GM20431 (cell line): ENCODE measurements around the gene PRCD.

Source experiments
- in situ Hi-C: fragments of 300-500 bp; cut with MseI, MboI; formaldehyde crosslinking; loops from one replicate; pipeline ENCODE4 v1.15.0; 2020; ENCODE audit warnings: low sequenced_read_pairs; ENCODE audit not compliant: unreplicated experiment

The PRCD gene

GRCh38 chr17:76537578-76538280 is 2.1 kb upstream of the PRCD start, which contains the start of gene CYGB:
CYGB (minus strand) TSS chr17:76537709; CDS start chr17:76537542, 167 bp downstream.
- in situ Hi-C loops = no loop called here

DNA sequence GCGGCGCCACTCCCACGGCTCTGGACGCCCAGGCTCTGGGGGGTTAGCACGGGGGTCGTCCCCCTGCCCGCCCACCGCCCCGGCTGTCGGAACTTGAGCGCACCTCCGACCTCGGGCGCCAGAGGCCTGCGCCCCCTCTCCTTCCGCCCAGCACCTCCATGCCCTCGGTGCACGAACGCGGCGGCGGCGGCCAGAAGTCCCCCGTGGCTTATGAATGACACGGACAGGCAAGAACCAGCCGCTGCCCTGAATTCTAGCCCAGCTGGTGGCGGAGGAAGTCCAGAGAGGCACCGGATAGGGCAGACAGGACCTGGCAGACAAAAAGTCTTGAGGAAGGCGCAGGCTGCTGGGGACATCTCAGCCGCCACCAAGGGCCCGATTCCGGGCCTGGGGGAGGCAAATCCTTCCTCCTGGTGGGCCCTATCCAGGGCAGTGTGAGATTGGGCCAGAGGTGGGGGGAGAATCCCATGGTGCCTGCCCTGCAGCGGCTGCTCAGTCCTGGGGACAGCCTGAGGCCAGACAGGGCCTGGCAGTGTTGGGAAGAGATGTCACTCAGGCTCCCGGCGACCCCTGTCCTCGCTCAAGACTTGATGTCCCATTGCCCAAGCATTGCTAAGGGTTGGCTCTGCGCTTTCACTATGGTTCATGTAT is 1.4 kb upstream of the PRCD start:
- in situ Hi-C loops = no loop called here

DNA sequence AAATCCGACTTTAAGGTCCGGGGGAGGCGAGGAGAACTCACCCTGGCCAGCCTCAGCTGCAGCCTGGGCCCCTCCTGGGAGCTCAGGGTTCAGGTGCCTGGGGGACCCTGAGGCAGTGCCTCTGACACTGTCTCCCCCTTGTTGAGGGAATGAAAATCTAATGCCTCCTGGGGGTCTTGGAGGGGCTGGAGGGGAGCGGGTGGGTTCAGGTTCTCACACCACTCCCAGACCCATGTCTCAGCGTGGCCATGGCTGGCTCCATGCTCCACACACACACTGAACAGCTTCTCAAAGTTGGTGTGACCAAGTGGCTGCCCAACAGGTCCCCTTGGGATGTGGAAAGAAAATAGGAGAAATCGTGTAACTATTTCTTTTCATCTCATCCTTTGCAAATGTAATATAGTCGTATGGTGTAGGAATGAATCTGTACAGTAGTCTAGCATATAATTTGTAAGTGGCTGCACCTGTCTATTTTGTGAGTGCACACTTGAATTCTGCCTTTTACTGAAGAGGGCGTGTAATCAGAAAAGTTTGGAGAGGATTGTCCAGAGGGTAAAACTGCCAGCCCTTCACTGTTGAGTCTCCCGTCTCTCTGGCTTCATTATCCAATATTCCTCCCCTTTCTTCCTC is 788 bp upstream of the PRCD start:
- in situ Hi-C loops = no loop called here

GRCh38 chr17:76540381-76541300 is 797 bp downstream of the PRCD start:
- in situ Hi-C loops = no loop called here

DNA sequence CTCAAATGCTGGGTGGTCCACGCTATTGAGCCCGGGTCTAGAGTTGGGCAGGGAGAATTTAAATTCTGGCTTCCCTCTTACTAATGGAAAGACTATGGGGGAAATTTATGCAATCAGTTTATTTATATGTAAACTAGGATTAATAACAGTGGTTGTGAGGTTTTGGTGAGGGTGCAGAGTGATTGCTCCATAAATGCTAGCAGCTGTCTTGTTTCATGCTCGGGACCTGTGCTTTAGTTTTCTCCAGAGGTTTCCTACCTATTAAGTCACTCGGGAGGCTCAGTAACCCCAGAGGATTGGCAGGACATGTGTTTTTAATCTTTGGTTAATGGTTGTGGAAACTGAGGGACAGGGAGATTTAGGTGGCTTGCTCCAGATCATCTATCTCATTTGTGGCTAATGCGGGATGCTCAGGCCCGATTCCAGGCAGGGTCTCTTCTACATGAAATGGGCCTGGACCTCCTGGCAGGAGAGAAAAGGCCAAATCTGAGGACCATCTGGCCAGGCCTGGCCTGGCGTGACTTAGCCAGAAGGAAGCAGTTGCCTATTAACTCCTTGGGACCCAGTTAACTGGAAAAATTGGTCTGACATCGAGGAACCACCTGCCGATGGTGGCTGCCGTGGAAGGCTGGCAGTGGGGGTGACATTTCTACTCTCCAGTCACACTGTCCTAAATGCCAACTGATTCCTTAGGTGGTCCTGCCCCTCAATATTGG is 2.1 kb downstream of the PRCD start:
- in situ Hi-C loops = no loop called here

GRCh38 chr17:76542566-76542971 is 2.7 kb downstream of the PRCD start:
- in situ Hi-C loops = no loop called here

DNA sequence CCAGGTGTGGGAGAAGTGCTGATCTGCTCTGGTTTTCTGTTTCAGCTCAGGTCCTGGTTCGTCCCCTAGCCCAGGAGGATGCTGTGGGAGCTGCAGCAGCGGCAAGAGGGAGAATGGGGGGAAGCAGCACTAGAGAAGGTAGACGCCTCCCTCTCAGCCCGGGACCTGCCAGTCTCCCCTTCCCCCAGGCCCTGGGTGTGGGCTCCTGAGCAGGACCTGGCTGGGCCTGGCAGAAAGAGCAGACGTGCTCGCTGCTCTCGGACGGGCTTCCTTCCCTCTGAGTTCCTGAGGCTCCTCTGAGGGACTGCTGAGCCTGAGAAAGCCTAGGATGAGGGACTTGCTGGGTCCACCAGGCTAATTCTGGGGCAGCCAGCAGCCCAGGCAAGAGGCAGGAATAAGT is 3.1 kb downstream of the PRCD start:
- in situ Hi-C loops = no loop called here

DNA sequence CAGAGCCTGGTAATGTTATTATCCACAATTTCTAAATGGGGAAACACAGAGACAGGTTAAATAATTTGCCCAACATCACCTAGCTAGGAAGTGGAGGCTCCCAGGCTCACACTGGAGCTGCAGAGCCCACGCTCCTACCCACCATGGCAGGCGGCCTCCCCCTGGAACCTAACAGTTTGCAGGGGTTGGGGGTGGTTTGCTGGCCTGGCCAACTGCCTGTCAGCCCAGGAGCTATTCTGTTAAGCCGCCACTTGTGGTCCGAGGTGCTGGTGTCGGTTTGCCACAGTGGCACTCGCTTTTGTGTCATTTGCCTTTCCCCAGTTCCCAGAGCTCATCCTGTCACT is 3.6 kb downstream of the PRCD start:
- in situ Hi-C loops = no loop called here

DNA sequence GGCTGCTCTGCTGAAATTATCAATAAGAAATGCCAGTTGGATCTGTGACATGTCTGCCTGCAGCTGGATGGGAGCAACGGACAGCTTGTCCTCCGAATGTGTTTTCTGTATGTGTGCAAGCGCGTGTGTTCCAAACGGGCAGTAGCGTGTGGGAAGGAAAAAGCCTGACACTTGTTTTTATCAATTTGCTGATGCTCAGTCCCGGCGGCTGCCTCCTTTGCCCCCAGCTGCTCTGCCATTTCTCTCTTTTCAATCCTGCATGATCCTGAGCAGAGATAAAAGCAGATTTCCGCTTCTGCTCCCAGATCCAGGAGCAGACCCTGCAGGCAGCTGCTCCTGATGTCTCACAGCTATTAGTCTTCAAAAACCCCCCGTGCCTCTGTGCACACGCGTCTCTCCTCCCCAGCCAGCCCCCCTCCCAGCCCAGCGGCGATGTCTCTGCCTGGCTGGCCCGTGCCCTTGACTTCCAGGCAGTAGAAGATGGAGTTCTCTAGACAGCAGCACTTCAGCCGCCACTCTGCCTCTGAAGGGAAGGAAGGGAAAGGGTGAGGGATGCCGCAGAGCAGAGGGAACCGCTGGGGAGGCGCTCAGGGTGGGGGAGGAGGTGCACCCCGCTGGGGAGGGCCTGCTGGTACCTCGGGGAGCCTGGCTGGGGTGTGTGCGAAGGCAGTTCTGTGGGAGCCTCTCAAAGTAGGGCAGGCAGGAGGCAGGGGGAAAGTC is 4.1 kb downstream of the PRCD start:
- in situ Hi-C loops = no loop called here

- in situ Hi-C loops = no loop called here
Measured at GRCh38 chr17:76544546-76545365, 4.9 kb downstream of the PRCD start.

DNA sequence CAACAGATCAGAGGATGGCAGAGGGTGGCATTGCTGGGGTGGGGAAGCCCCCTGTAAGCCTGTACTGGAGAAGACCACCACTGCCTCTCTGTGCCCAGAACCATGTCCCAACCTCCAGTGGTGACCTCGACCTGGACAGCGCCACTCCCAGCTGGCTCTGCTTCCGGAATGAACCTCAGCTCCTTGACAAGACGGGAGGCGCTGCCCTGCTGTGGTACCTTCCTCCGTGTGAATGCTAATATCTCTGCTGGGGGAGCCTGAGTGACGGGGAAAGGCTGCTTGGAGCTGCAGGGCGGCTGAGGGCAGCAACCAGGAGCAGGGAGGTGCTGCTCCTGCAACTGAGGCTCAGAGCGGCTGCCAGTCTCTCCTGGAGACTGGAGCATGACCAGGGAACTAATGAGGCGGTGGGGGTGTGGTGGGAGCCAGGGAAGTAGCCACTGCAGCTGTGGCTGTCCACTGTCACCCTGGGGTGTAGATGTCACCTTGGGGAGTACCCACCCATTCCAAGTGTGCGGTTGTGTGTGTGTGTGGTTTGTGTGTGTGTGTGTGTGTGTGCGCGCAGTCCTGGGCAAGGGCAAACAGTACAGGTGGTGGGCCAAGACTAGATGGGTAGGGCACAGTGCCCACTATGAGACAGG is 6.2 kb downstream of the PRCD start:
- in situ Hi-C loops = no loop called here

DNA sequence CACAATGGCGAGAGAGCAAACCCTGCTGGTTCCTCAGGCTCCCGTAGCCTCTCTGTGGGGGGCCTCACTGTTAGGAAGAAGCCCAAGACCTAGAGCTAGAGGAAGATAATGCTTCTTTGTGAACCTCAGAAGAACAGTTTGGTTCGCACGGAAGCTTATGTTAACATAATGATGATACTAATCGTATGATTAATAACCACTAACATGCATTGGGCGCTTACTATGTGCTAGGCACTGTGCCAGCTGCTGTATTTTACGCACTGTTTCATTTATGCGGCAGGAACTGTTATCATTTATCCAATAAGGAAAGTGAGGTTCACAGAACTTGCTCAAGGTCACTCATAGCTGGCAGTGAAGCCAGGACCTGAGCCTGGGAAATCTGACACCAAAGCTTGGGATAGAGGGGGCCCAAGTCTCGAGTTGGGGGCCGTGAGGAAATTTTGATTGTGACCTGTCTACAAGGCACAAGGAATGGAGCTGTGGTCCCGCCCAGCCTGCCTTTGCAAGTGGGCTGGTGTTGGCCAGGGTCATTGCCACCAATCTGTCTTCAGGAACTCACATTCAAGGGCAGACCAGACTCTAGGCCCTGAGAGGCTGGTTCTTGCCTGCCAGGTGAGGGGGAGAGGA is 6.8 kb downstream of the PRCD start:
- in situ Hi-C loops = no loop called here

- in situ Hi-C loops = no loop called here
Measured at GRCh38 chr17:76547183-76547641, 7.4 kb downstream of the PRCD start.

- in situ Hi-C loops = no loop called here
Measured at GRCh38 chr17:76547642-76548202, 7.9 kb downstream of the PRCD start.

DNA sequence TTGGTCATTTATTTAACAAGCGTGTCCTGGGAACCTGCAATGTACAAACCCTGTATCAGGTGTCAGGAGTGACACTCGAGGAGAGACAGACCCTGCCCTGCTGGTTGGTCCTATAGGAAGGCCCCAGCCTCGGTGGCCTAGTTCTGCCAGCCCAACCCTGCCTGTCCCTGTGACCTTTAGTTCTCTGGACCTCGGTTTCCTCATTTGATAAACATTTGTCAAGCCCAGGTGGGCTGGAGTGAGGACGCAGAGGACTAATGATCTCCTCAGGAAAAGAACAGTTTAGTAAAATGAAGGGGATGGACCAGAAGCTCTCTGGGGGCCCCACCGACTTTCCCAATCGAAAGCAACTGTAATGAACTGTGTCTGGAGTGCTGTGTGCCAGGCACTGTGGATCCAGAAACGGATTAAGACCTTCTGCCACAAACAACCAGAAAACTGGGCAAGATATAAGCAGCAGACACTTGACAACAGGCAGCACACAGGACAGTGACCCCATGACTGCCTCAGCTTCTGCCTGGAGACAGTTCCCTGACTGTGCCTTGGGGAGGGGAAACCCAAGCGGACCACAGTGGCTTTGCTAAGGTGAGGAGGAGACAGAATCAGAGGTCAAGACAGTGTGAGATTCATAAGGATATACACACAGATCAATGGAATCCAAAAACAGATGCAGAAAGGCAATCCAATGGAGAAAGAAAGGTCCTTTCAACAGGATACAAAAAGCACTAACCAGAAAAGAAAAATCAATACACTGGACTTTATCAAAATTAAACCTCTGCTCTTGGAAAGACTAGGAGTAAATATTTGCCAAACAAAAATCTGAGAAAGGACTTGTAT is 8.8 kb downstream of the PRCD start:
- in situ Hi-C loops = no loop called here

DNA sequence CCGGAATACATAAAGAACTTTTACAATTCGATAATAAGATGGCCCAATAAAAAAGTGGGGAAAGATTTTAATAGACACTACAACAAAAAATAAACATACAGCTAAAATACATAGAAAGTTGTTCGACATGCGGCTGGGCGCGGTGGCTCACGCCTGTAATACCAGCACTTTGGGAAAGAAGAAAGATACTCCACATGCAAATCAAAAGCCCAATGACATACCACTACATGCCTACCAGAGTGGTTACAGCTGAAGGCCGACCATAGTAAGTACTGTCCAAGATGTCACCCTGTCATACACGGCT is 9.3 kb downstream of the PRCD start:
- in situ Hi-C loops = no loop called here
